ENCODE measurements around the gene CDK1.

The CDK1 gene

GRCh38 chr10:60778214-60778970 lies at the start of gene CDK1:
Gene CDK1 (plus strand): TSS chr10:60778478. CDS start chr10:60780166, 1,688 bp downstream.
- DNase-seq: peak; percentile 90 to 92

DNA sequence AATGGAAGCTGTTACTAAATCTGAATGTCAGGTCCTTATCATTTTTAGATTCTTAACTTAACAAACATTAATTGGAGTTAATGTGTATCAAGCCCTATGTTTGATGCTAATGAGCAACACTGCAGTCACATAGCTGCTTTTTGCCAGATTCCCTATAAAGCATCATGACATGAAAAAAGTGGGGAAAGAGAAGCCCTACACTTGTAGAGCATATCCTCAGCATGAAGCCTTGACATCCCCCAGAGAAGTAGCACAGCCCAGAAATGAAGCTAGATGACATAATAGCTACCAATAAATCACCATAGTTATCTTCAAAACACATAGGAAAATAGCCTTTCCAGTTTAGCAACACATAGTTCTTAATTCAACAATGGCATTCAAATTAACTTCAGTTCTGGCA lies 49.2 kb upstream of the CDK1 start:
- DNase-seq: no peak

DNA sequence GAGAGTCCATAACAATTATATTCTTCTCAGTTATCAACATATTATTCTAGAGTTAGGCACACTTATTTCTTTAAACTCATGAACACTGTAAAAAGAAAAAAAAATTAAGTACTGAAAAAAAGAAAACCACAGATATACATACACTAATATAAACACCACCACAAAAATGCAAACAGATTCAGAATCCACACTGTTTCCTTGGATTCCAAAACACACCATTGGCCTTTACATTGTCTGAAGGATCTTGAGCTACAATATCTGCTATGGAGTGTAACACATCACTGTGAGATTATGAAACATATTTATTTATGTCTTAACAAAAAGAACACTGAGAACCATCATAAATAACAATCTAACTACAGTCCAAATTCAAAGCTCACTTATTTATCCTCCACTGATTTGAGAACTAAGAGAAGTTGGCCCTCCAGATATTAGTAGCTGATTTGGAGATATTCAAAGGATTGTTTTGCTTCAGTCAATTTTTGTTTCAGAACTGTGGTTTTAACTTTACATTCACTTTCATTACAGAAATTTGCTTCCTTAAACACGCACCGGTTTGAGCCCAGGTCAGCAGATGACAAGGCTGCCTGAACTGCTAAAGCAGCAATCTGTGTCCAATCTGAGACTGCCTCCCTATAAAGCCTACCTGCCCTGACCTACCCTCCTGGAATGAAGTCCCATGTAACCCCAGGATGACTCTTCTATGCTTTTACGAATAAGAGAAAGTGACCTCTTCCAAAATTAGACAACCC lies 47.0 kb upstream of the CDK1 start:
- DNase-seq: no peak

DNA sequence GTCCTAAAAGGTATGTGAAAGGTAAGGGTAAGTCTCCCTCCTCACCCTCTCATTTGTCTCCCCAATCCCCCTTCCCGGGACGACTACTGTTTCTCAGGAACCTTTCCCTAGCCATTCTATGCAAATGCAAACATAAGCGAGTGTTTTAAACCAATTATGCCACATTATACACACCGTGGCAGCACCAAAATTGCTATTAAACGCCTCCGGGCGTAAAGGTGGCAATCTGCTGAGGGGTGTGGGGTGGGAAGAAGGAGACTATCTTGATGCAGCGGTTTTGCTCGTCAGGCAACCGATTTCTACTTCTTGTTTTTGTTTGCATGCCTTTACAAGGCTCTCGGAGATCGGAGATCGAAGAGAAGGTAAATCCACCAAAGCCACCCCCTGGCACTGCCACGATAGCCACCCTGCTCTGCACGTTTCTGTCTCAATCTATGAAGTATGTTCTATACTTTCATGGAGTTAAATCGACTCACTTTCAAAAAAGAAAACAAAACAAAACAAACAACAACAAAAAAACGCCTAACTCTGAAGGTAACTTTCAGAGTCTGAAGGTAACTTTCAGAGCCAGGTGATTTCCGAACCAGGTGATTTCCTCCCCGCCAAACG lies 46.0 kb upstream of the CDK1 start:
- no peak for DNase-seq

GRCh38 chr10:60732807-60733516 lies 45.3 kb upstream of the CDK1 start:
- peak in 1 of 2 experiments; percentile 4 for DNase-seq

DNA sequence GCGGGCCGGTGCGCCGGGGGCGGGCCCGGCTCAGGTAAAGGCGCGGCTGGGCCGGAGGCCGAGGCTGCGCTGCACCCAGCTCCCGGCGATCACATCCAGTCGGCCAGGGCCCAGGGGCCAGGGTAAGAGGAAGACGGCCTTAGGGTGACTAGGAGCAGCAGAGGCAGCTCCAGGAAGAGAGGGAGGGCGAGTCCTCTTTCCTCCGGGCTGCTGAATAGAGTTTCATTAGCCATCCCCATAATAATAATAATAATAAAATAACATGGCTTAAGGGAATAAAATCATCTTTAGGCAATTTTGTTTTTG lies 44.8 kb upstream of the CDK1 start:
- peak in 1 of 2 experiments; percentile 5 for DNase-seq

- no peak for DNase-seq
Observed at GRCh38 chr10:60733826-60734225, 44.5 kb upstream of the CDK1 start.

- no peak for DNase-seq
Observed at GRCh38 chr10:60734226-60734625, 44.1 kb upstream of the CDK1 start.

- no peak for DNase-seq
Observed at GRCh38 chr10:60735244-60735643, 43.0 kb upstream of the CDK1 start.

DNA sequence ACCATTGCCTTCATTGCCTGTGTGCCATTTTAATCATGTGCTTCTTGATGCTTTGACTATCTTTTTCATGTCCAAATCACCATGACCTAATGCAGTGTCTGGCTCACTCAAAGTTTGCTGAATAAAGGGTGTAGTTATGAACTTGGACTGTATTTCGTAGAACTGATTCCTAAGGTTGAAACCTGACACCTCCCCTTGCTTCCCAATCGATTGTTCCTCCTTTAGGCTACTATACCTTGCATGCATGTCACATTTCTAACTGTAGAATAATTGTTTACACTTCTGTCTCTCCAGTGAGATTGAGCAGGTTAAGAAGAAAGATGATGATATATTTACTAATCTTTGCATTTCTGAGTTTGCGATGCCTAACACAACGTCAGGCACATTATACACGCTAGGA lies 41.0 kb upstream of the CDK1 start:
- no peak for DNase-seq

- DNase-seq: no peak
Observed at GRCh38 chr10:60739558-60739957, 38.7 kb upstream of the CDK1 start.

- DNase-seq: no peak
Observed at GRCh38 chr10:60742512-60742911, 35.8 kb upstream of the CDK1 start.

- DNase-seq: no peak
Observed at GRCh38 chr10:60747817-60748469, 30.3 kb upstream of the CDK1 start.

DNA sequence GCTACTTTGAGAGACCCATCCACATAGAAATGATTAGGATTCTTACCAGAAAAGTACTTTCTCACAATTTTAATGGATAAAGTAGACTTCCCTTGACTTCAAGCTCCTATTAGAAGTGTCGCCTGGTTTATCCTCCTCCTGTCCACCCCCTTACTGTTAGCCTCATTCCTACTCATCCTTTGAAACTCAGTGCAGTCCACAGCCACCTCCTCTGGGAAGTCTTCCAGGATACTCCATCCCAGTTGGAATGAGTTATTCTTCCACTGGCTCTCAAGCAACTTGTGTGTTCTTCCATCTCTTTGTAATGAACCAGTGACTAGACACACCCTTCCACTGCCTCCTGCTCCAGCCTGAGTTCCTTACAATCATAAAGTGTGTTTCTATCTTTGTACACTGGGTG lies 25.1 kb upstream of the CDK1 start:
- no peak for DNase-seq

GRCh38 chr10:60753817-60754216 lies 24.5 kb upstream of the CDK1 start:
- no peak for DNase-seq

DNA sequence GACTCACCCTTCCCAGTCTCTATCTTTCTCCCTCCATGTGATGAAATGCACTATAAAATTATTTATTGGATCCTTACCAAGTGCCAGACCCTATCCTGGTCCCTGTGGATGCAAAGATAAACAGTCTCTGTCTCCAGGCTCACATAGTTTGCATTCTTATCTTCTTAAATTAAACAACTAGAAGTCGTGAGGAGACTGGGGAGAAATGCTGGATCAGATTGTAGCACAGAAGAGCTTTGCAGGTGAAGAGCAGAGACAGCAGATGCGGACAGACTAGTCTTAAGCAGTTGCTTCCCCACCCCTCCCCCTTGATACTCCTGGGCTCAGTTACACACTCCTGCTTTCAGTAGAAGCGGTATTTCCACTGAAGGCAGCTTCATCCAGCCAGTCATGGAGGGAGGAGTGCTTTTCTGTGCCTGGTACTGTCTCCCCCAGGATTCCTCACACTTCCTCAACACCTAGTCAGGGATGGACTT lies 20.8 kb upstream of the CDK1 start:
- no peak for DNase-seq

DNA sequence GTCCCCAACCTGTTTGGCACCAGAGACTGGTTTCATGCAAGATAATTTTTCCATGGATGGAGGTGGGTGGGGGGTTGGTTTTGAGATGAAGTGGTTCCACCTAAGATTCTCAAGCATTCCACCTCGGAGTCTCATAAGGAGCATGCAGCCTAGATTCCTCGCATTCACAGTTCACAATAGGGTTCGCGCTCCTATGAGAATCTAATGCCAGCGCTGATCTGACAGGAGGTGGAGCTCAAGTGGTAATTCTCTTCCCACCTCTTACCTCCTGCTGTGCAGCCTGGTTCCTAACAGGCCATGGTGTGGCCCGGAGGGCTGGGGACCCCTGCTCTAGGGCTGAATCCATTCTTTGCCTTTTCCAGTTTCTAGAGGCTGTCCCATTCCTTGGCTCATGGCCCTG lies 19.1 kb upstream of the CDK1 start:
- no peak for DNase-seq

DNA sequence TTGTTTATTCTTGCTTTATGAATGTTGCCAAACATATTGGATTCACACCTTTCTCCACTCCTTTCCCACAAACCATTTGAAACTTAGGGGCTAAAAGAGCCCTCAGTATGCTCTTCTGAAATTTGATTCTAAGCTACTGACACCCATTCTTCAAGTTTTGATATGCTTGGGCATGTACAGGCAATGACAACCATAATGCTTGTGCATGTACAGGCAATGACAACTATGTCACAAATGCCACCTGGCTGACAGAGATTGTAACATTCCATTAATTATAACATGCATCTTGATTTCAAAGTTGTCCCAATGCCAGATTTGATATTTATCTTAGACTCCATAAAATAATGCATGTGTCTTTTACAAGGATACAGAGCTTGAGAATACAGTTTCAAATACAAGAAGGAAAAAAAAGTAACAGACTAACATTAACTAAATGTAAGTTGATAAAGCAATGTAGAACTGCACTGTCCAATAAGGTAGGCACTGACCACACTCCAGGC lies 17.5 kb upstream of the CDK1 start:
- DNase-seq: no peak

DNA sequence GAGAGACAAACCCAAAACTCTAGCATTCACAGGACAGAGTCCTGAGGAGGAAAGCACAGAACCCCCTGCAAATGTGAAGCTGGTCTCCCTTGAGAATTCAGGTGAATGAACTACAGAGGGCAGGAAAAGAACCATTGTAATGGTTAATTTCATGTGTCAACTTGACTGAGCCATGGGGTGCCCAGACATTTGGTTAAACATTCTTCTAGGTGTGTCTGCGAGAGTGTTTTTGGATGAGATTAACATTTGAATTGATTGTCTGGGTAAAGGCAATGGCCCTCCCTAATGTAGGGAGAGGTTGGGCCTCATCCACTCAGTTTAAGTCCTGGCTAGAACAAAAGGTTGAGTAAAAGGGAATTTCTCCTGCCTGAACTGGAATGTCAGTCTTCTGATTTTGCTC lies 15.7 kb upstream of the CDK1 start:
- no peak for DNase-seq

DNA sequence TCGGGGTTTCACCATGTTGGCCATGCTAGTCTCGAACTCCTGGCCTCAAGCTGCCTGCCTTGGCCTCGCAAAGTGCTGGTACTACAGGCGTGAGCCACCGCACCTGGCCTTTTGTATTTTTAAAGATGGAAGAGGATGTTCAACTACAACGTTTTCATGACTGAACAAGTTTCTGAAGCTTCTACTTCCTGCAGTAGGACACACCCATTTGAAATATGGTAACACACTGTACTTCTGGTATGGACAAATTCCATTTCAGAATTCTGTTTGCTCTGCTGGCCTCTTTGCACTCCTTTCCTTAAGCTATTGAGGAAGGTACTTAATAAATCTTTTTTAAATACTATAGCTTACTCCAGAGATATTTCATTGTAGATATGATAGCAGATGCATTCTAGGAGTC lies 10.9 kb upstream of the CDK1 start:
- DNase-seq: no peak

DNA sequence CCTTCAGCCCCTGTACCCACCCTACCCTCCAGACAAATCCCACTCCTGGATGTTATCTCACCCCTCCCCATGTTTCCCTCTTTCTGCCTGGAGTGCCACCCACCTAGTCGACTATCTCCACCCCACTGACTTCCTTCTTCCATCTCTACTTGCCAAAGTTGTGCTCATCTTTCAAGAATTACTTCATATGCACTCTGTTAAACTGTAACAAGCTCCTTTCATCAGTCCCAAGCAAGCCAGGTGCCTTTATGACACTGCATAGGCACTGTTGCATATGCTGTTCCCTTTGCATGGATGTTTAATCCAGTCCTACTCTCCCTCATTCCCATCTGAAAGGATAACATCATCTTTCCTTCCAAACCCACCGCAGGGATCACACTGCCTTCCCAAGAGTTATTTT lies 8.9 kb upstream of the CDK1 start:
- no peak for DNase-seq

- no peak for DNase-seq
Observed at GRCh38 chr10:60777696-60778213, 523 bp upstream of the CDK1 start.

Measured in NCI-H1930 (cell line).